Ishikawa (cell line): Measurements from ENCODE around the gene UBALD2.

Source experiments
- CEBPB ChIP-seq: IDR thresholded peaks from 2 replicates; pipeline ENCODE4 v1.6.1; 2012
- CREB1 ChIP-seq: IDR thresholded peaks from 2 replicates; pipeline ENCODE4 v1.6.1; 2012; ENCODE audit warnings: low read depth
- EGR1 ChIP-seq: IDR thresholded peaks from 2 replicates; pipeline ENCODE4 v1.6.1; 2012
- EP300 ChIP-seq: IDR thresholded peaks from 2 replicates; pipeline ENCODE4 v1.6.1; 2012; ENCODE audit warnings: borderline replicate concordance
- FOXM1 ChIP-seq: IDR thresholded peaks from 2 replicates; pipeline ENCODE4 v1.6.1; 2012; ENCODE audit warnings: low read depth, borderline replicate concordance
- MAX ChIP-seq: IDR thresholded peaks from 2 replicates; pipeline ENCODE4 v1.6.1; 2012
- NFIC ChIP-seq: IDR thresholded peaks from 2 replicates; pipeline ENCODE4 v1.6.1; 2012
- RAD21 ChIP-seq: IDR thresholded peaks from 2 replicates; pipeline ENCODE4 v1.6.1; 2012; ENCODE audit warnings: low read depth
- REST ChIP-seq: IDR thresholded peaks from 2 replicates; pipeline ENCODE4 v1.6.1; 2012; ENCODE audit warnings: low read depth, mild to moderate bottlenecking
- TAF1 ChIP-seq: IDR thresholded peaks from 2 replicates; pipeline ENCODE4 v1.6.1; 2012; ENCODE audit warnings: low read depth, mild to moderate bottlenecking
- TCF12 ChIP-seq: IDR thresholded peaks from 2 replicates; pipeline ENCODE4 v1.6.1; 2012; ENCODE audit warnings: low read depth
- TEAD4 ChIP-seq: IDR thresholded peaks from 2 replicates; pipeline ENCODE4 v1.6.1; 2012
- USF1 ChIP-seq: IDR thresholded peaks from 2 replicates; pipeline ENCODE4 v1.6.1; 2012
- YY1 ChIP-seq: IDR thresholded peaks from 2 replicates; pipeline ENCODE4 v1.6.1; 2012; ENCODE audit warnings: low read depth
- ZBTB7A ChIP-seq: IDR thresholded peaks from 2 replicates; pipeline ENCODE4 v1.6.1; 2012; ENCODE audit warnings: low read depth

The UBALD2 gene

GRCh38 chr17:76312735-76313134, 47.6 kb downstream of the UBALD2 start:
- TF ChIP-seq TCF12 (no peak), FOXM1 (no peak), EP300 (no peak), CREB1 (no peak), USF1 (no peak)

GRCh38 chr17:76314392-76315227, 49.5 kb downstream of the UBALD2 start:
- no peak for TF ChIP-seq RAD21
- no peak for TF ChIP-seq CEBPB
- TF ChIP-seq USF1: no peak
- TF ChIP-seq EGR1: no peak
- no peak for TF ChIP-seq FOXM1
- TF ChIP-seq TAF1: no peak
- TF ChIP-seq TEAD4: no peak
- TF ChIP-seq YY1: no peak
- no peak for TF ChIP-seq REST
- no peak for TF ChIP-seq MAX
- TF ChIP-seq NFIC: no peak

- no peak for TF ChIP-seq MAX
Measured at GRCh38 chr17:76317535-76317934, 52.4 kb downstream of the UBALD2 start.

- TF ChIP-seq EP300: no peak
- no peak for TF ChIP-seq FOXM1
- TF ChIP-seq EGR1: no peak
- TF ChIP-seq TCF12: no peak
- no peak for TF ChIP-seq ZBTB7A
- no peak for TF ChIP-seq CEBPB
- TF ChIP-seq NFIC: no peak
- TF ChIP-seq MAX: no peak
- no peak for TF ChIP-seq RAD21
- no peak for TF ChIP-seq USF1
- TF ChIP-seq REST: no peak
- no peak for TF ChIP-seq TAF1
- TF ChIP-seq CREB1: no peak
- no peak for TF ChIP-seq YY1
- TF ChIP-seq TEAD4: no peak
Measured at GRCh38 chr17:76318586-76318985, 53.4 kb downstream of the UBALD2 start.
